GM23338 (cell line): ENCODE measurements around the gene ARHGEF28. TPM values are rescaled to one million over a fixed set of nuclear protein-coding genes. Genes with fewer than 3 reads are reported as not detected.
A peak's percentile ranks its signal among the peaks of the same experiment; 100 is the strongest.

ENCODE experiments used
- ATAC-seq: fragments of 200-7000 bp; cut with Tn5 transposase; 3 replicates; pipeline ENCODE4 v1.9.1; 2020
- DNase-seq: peaks from one replicate; pipeline ENCODE4 v3.0.0-alpha.2; 2015; ENCODE audit warnings: low spot score
- H2AFZ ChIP-seq: fragments of 200-600 bp; sonication (generic); 2 replicates; pipeline ENCODE4 v1.8.0; 2016; ENCODE audit warnings: antibody characterized with exemption, mild to moderate bottlenecking, moderate library complexity
- H3F3A ChIP-seq: fragments of 200-600 bp; sonication (generic); replicated peaks from 2 replicates; pipeline ENCODE4 v1.8.0; 2017; ENCODE audit warnings: antibody characterized with exemption, mixed run types, low read depth
- H3K27ac ChIP-seq: fragments of 200-600 bp; sonication (generic); 2 replicates; pipeline ENCODE4 v1.6.1; 2016; ENCODE audit warnings: low read depth
- H3K27me3 ChIP-seq: fragments of 200-600 bp; sonication (generic); 2 replicates; pipeline ENCODE4 v1.8.0; 2016; ENCODE audit warnings: mild to moderate bottlenecking, mixed run types, moderate library complexity; ENCODE audit not compliant: insufficient read depth
- H3K36me3 ChIP-seq: fragments of 200-600 bp; sonication (generic); 2 replicates; pipeline ENCODE4 v1.8.0; 2016; ENCODE audit warnings: mild to moderate bottlenecking; ENCODE audit not compliant: insufficient read depth
- H3K4me1 ChIP-seq: fragments of 200-600 bp; sonication (generic); 2 replicates; pipeline ENCODE4 v1.8.0; 2016; ENCODE audit warnings: mild to moderate bottlenecking, moderate library complexity; ENCODE audit not compliant: insufficient read depth
- H3K4me2 ChIP-seq: fragments of 200-600 bp; sonication (generic); 2 replicates; pipeline ENCODE4 v1.7.1; 2017; ENCODE audit warnings: mixed run types
- H3K4me3 ChIP-seq: fragments of 200-600 bp; sonication (generic); 2 replicates; pipeline ENCODE4 v1.6.1; 2016; ENCODE audit warnings: mixed run types
- H3K79me2 ChIP-seq: fragments of 200-600 bp; sonication (generic); replicated peaks from 2 replicates; pipeline ENCODE4 v1.8.0; 2017; ENCODE audit warnings: mild to moderate bottlenecking; ENCODE audit not compliant: insufficient read depth
- H3K9me2 ChIP-seq: fragments of 200-600 bp; sonication (generic); 2 replicates; pipeline ENCODE4 v1.8.0; 2017; ENCODE audit not compliant: insufficient read depth
- H4K20me1 ChIP-seq: fragments of 200-600 bp; sonication (generic); replicated peaks from 2 replicates; pipeline ENCODE4 v1.8.0; 2017; ENCODE audit warnings: mild to moderate bottlenecking; ENCODE audit not compliant: insufficient read depth
- H3K27ac Mint-ChIP-seq: 2 replicates; pipeline ENCODE4 v1.8.0; 2020; ENCODE audit warnings: inconsistent platforms, mild to moderate bottlenecking, moderate library complexity, mixed read lengths
- H3K27me3 Mint-ChIP-seq: 3 replicates; pipeline ENCODE4 v1.8.0; 2022; ENCODE audit warnings: low read depth, mild to moderate bottlenecking, moderate library complexity, mixed read lengths, inconsistent platforms; ENCODE audit not compliant: insufficient read depth, poor library complexity
- H3K36me3 Mint-ChIP-seq: 3 replicates; pipeline ENCODE4 v1.8.0; 2021; ENCODE audit warnings: low read depth, mild to moderate bottlenecking, inconsistent platforms, moderate library complexity, mixed read lengths
- H3K4me1 Mint-ChIP-seq: 3 replicates; pipeline ENCODE4 v1.8.0; 2020; ENCODE audit warnings: mild to moderate bottlenecking, inconsistent platforms, mixed read lengths
- H3K4me3 Mint-ChIP-seq: 3 replicates; pipeline ENCODE4 v1.8.0; 2021; ENCODE audit warnings: moderate library complexity, mild to moderate bottlenecking, inconsistent platforms, mixed read lengths
- H3K9me3 Mint-ChIP-seq: 3 replicates; pipeline ENCODE4 v1.8.0; 2020; ENCODE audit warnings: moderate library complexity, mild to moderate bottlenecking, inconsistent platforms, mixed read lengths
- CREB1 ChIP-seq: fragments of 250-450 bp; sonication (Bioruptor Pico); IDR thresholded peaks from 2 replicates; pipeline ENCODE4 v1.5.0; 2020; ENCODE audit warnings: low read depth, mild to moderate bottlenecking, moderate library complexity
- CTCF ChIP-seq, 2 experiments: fragments of 200-600 bp in 1 of 2; sonication (generic) in 1 of 2; conservative IDR thresholded peaks; 2 replicates each; pipeline versions ENCODE4 v1.5.1 to v1.6.1; 2016 to 2017; ENCODE audit warnings: antibody characterized with exemption in 2 of 2, low read depth in 2 of 2, mild to moderate bottlenecking in 2 of 2, moderate library complexity in 1 of 2
- ETS1 ChIP-seq: IDR thresholded peaks from 2 replicates; pipeline ENCODE4 v1.6.1; 2016; ENCODE audit warnings: antibody characterized with exemption
- EZH2 ChIP-seq: fragments of 200-600 bp; sonication (generic); IDR thresholded peaks from one replicate; pipeline ENCODE4 v1.8.0; 2017; ENCODE audit warnings: antibody characterized with exemption, mild to moderate bottlenecking, low read depth; ENCODE audit not compliant: unreplicated experiment
- EZH2phosphoT487 ChIP-seq: fragments of 200-600 bp; sonication (generic); IDR thresholded peaks from one replicate; pipeline ENCODE4 v1.8.1; 2018; ENCODE audit warnings: antibody characterized with exemption; ENCODE audit not compliant: unreplicated experiment
- JUNB ChIP-seq: IDR thresholded peaks from one replicate; pipeline ENCODE4 v1.6.1; 2016; ENCODE audit warnings: antibody characterized with exemption; ENCODE audit not compliant: unreplicated experiment
- NANOG ChIP-seq: IDR thresholded peaks from 2 replicates; pipeline ENCODE4 v1.6.1; 2016; ENCODE audit warnings: antibody characterized with exemption, borderline replicate concordance
- POLR2AphosphoS5 ChIP-seq: IDR thresholded peaks from 2 replicates; pipeline ENCODE4 v1.6.1; 2016; ENCODE audit warnings: antibody characterized with exemption, low read depth
- REST ChIP-seq: IDR thresholded peaks from one replicate; pipeline ENCODE4 v1.6.1; 2018; ENCODE audit warnings: antibody characterized with exemption; ENCODE audit not compliant: unreplicated experiment
- STAT1 ChIP-seq: IDR thresholded peaks from one replicate; pipeline ENCODE4 v1.6.1; 2016; ENCODE audit warnings: antibody characterized with exemption; ENCODE audit not compliant: unreplicated experiment
- ZNF331 ChIP-seq: fragments of 250-450 bp; sonication (Bioruptor Pico); IDR thresholded peaks from 2 replicates; pipeline ENCODE4 v1.5.0; 2020; ENCODE audit warnings: low read depth, mild to moderate bottlenecking, moderate library complexity
- ZNF462 ChIP-seq: fragments of 250-450 bp; sonication (Bioruptor Pico); IDR thresholded peaks from 2 replicates; pipeline ENCODE4 v1.5.0; 2020; ENCODE audit warnings: mild to moderate bottlenecking, moderate library complexity
- polyA plus RNA-seq: library from polyadenylated mRNA; unstranded; fragments of >200 nt; fragmentation: Nextera tagmentation; extraction: Ambion mirVana; gene quantifications from 2 replicates; pipeline ENCODE4 v1.2.1, GENCODE V29; 2016
- total RNA-seq: library from RNA; depleted of rRNA; stranded (reverse); fragments of >200 nt; shearing (Covaris generic); gene quantifications from 2 replicates; pipeline ENCODE4 v1.2.3, GENCODE V29; 2014

Gene ARHGEF28
- total and polyA plus RNA-seq, 2 experiments from 2014 or later = 0.39 to 1.0 TPM

GRCh38 chr5:73625372-73625943 is 538 bp upstream of the ARHGEF28 start:
- peak overlapping the region; percentile 93 for H3K4me2 ChIP-seq
- peak overlapping the region; percentile 91 for H2AFZ ChIP-seq
- ATAC-seq = no peak
- Mint-ChIP-seq H3K27ac (no peak overlapping the region), H3K9me3 (no peaks in the 10 kb centered on the region), H3K36me3 (no peaks in the 10 kb centered on the region), H3K4me1 (peaks cover 19% of the 10 kb centered on the region), H3K4me3 (peak overlapping the region; percentile 71), H3K27me3 (peaks cover 15% of the 10 kb centered on the region)
- no peak overlapping the region for H3K27ac ChIP-seq
- H3K4me1 ChIP-seq = peaks cover 30% of the 10 kb centered on the region
- H4K20me1 ChIP-seq = no peaks in the 10 kb centered on the region
- peak overlapping the region; percentile 75 for H3K4me3 ChIP-seq
- no peaks in the 10 kb centered on the region for H3K36me3 ChIP-seq
- no peaks in the 10 kb centered on the region for H3K9me2 ChIP-seq
- TF ChIP-seq ZNF331 (CRISPR knock-in tag) (no peak), POLR2AphosphoS5 (no peak), ZNF462 (CRISPR knock-in tag) (no peak), ETS1 (no peak), CREB1 (CRISPR knock-in tag) (no peak), CTCF (conservative IDR thresholded peaks at IDR 0.05; ENCODE audit: low read depth in 2 of 2) (no peak), JUNB (no peak), EZH2 (no peak), STAT1 (no peak), NANOG (no peak), REST (no peak), EZH2phosphoT487 (no peak)
- no peaks in the 10 kb centered on the region for H3K79me2 ChIP-seq
- H3F3A ChIP-seq = peaks cover 7% of the 10 kb centered on the region; the same call in 1 of the 2 replicates
- peaks cover 40% of the 10 kb centered on the region for H3K27me3 ChIP-seq
- no peak for DNase-seq
